ENCODE data around the gene SNX9. TPM values are rescaled to one million over a fixed set of nuclear protein-coding genes. Genes with fewer than 3 reads are reported as not detected.

Gene SNX9
- total and polyA plus RNA-seq, 2 of the 4 experiments (the other 2 are of a cell fraction), result 35.3 to 41.2 TPM

DNA sequence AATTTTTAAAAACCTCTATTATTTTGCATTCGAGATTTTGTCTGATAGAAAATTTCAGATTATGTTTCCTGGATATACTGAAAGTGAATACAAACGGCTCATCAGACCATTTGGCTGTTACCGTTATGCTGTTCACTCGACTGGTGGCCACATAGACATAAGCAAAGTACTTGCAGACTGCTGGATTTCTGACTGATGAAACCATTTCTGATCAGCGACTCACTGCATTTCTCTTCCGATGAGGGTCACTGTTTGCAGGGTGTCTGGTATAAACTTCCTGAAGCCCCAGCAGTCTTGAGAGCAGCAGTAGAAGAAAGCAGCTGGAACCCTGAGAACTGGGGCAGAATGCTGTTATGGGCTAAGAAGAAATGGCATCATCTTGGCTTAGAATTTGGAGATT is 17.7 kb downstream of the SNX9 start:
- DNase-seq, result peak; percentile 84
- ChIA-PET CTCF (interaction anchor here (1.0 to 1.2 kb wide), 2 partner anchors 84 to 219 kb away, joined by 3 read pairs; no protein-coding TSS in a partner anchor), POLR2A (ENCODE audit: unreplicated experiment) (no interaction called here)

More for the DNA sequence above, 17.7 kb downstream of the SNX9 start:
- H3K9ac ChIP-seq (ENCODE audit: low read depth, low read length), result no peak overlapping the region
- WGBS, 2 experiments (ENCODE audit: extremely low coverage in 2 of 2, insufficient read length in 1 of 2), result 13% methylated on average over 3 of the region's 6 CpGs; no CpG with 5 or more reads in 1 of the 2 experiments
- H3K4me3 ChIP-seq (ENCODE audit: insufficient read depth, low read depth, low read length), result no peak overlapping the region
- in situ Hi-C loops (cut with MboI; ENCODE audit: low sequenced_read_pairs), result no loop called here
- H2BK15ac ChIP-seq (ENCODE audit: low read depth, low read length), result no peak overlapping the region; the same call in 2 of the 3 replicates
- no peaks in the 10 kb centered on the region for H3K36me3 ChIP-seq (ENCODE audit: control insufficient read depth, insufficient read depth, low read length)
- H3K56ac ChIP-seq (ENCODE audit: extremely low read depth, insufficient read depth, low read length), result no peak overlapping the region
- peak overlapping the region; percentile 42 for H3K4me2 ChIP-seq (ENCODE audit: low read depth, low read length)
- H3K9me1 ChIP-seq (ENCODE audit: insufficient read depth, low read length), result peaks cover 27% of the 10 kb centered on the region
- dilution Hi-C loops (cut with HindIII; ENCODE audit: low sequenced_read_pairs, unreplicated experiment), result no loop called here
- no peak overlapping the region for H4K91ac ChIP-seq (ENCODE audit: insufficient read depth, low read depth, low read length)
- no peak overlapping the region for H2BK20ac ChIP-seq (ENCODE audit: low read depth, low read length)
- peak overlapping the region; percentile 24; the same call in 1 of the 2 replicates for H3K27ac ChIP-seq (ENCODE audit: insufficient read depth, low read length)
- peak overlapping the region; percentile 44 for H2AK9ac ChIP-seq (replicated peaks; ENCODE audit: low read depth, low read length, poor library complexity)
- H3K79me1 ChIP-seq (ENCODE audit: low read depth in 1 of 2, low read length in 2 of 2), result peaks cover 12 to 79% of the 10 kb centered on the region in 2 experiments; a peak in 3 of 4 replicates
- H3K14ac ChIP-seq (replicated peaks; ENCODE audit: low read depth, low read length), result 0 out of 2 replicates have a peak overlapping the region, but pooled peaks have one; percentile 16
- no peak overlapping the region for H3K23ac ChIP-seq (ENCODE audit: low read depth, low read length)
- H4K20me1 ChIP-seq (ENCODE audit: insufficient read depth, low read length), result peaks cover 70% of the 10 kb centered on the region
- peak; percentile 75 for ATAC-seq (ENCODE audit: low read depth)
- H4K5ac ChIP-seq (ENCODE audit: low read depth, low read length), result no peak overlapping the region
- TF ChIP-seq, protein P1, sequence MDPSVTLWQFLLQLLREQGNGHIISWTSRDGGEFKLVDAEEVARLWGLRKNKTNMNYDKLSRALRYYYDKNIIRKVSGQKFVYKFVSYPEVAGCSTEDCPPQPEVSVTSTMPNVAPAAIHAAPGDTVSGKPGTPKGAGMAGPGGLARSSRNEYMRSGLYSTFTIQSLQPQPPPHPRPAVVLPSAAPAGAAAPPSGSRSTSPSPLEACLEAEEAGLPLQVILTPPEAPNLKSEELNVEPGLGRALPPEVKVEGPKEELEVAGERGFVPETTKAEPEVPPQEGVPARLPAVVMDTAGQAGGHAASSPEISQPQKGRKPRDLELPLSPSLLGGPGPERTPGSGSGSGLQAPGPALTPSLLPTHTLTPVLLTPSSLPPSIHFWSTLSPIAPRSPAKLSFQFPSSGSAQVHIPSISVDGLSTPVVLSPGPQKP (IDR thresholded peaks at IDR 0.05; ENCODE audit: borderline replicate concordance, low read depth, low read length), result no peak
- 0 out of 2 replicates have a peak, but pooled peaks have one; percentile 2 for TF ChIP-seq RAD21 (IDR thresholded peaks at IDR 0.05; ENCODE audit: low read length)
- peaks cover 20% of the 10 kb centered on the region for H3K4me1 ChIP-seq (ENCODE audit: control insufficient read depth, insufficient read depth, low read length)
- peak overlapping the region in 1 of 2 experiments; percentile 41; a peak in 1 of 4 replicates for H4K8ac ChIP-seq (ENCODE audit: low read depth in 2 of 2, low read length in 2 of 2)
- no peak overlapping the region for H2BK120ac ChIP-seq (ENCODE audit: low read depth, low read length)
- H2AFZ ChIP-seq (replicated peaks; ENCODE audit: low read length, poor library complexity), result peak overlapping the region; percentile 18
- no peak overlapping the region for H3K18ac ChIP-seq (ENCODE audit: low read depth, low read length)
- intact Hi-C loops (cut with micrococcal nuclease), result no loop called here
- no peaks in the 10 kb centered on the region for H3K27me3 ChIP-seq (ENCODE audit: control insufficient read depth, insufficient read depth, low read length)
- 0 out of 2 replicates have a peak overlapping the region, but pooled peaks have one; percentile 31 for H2AK5ac ChIP-seq (ENCODE audit: low read depth, low read length)
- H3K9me3 ChIP-seq (ENCODE audit: control insufficient read depth, insufficient read depth, low read length), result no peaks in the 10 kb centered on the region
- H3K4ac ChIP-seq (ENCODE audit: low read depth, low read length), result peak overlapping the region; percentile 34
- BruUV-seq (replicated peaks), result no TSS peak
- peak overlapping the region; percentile 9 for H2BK5ac ChIP-seq (ENCODE audit: low read depth, low read length, poor library complexity, severe bottlenecking)

Data from IMR-90 (cell line).